ENCODE data around the gene TSPO2. TPM values are rescaled to one million over a fixed set of nuclear protein-coding genes. Genes with fewer than 3 reads are reported as not detected.
A peak's percentile ranks its signal among the peaks of the same experiment; 100 is the strongest.

The TSPO2 gene
- total RNA-seq, 3 donors from 2014 or later = not detected

DNA sequence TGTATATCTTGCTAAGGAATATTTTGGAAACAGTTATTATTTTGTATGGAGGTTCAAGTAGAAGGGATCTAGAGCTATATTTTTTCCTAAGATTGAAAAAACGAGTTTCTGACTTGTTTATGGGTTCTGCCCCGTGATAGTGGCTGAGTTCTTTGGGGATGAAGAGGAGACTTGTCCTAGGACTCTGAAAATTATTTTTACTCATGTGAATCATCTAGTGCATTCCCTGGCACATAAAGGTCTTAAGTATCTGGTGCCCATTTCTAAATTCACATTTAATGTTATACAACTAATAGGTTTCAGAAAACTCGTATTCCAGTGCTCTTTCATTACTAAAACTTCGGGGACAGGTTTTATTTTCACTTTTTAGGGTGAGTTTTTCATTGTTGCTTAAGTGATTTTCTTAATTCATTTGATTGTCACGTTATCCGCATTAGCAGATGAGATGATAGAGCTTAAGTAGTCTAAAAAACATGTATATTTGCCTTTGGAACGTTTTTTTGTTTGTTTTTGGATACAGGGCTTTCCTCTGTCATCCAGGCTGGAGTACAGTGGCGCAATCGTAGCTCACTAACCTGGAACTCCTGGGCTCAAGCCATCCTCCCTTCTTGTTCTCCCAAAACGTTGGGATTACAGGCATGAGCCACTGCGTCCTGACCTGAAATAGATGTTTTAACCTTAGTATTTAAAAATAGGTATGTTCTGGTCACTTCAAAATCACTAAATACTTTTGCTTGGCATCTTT is 32.6 kb downstream of the TSPO2 start:
- Histone ChIP-seq H3K27ac (peak overlapping the region; percentile 99), H3K4me1 (peaks cover 0 to 8% of the 10 kb centered on the region in 2 donors), H3K27me3 (no peaks in the 10 kb centered on the region), H3K4me3 (peak overlapping the region; percentile 78 to 99 (median 90)), H3K36me3 (no peaks in the 10 kb centered on the region), H3K9me3 (no peaks in the 10 kb centered on the region)
- TF ChIP-seq POLR2AphosphoS5 (IDR thresholded peaks at IDR 0.05) = no peak
- TF ChIP-seq, protein P1, sequence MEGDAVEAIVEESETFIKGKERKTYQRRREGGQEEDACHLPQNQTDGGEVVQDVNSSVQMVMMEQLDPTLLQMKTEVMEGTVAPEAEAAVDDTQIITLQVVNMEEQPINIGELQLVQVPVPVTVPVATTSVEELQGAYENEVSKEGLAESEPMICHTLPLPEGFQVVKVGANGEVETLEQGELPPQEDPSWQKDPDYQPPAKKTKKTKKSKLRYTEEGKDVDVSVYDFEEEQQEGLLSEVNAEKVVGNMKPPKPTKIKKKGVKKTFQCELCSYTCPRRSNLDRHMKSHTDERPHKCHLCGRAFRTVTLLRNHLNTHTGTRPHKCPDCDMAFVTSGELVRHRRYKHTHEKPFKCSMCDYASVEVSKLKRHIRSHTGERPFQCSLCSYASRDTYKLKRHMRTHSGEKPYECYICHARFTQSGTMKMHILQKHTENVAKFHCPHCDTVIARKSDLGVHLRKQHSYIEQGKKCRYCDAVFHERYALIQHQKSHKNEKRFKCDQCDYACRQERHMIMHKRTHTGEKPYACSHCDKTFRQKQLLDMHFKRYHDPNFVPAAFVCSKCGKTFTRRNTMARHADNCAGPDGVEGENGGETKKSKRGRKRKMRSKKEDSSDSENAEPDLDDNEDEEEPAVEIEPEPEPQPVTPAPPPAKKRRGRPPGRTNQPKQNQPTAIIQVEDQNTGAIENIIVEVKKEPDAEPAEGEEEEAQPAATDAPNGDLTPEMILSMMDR (IDR thresholded peaks at IDR 0.05) = no peak
- no peak for TF ChIP-seq POLR2A (IDR thresholded peaks at IDR 0.05)
- intact Hi-C loops (cut with DNase I; ENCODE audit: low total_unique reads) = loop anchor here (5.0 kb wide), 1 partner anchor 1182 kb away; no protein-coding TSS in a partner anchor
- DNase-seq (ENCODE audit: low spot score in 2 of 2) = no peak

DNA sequence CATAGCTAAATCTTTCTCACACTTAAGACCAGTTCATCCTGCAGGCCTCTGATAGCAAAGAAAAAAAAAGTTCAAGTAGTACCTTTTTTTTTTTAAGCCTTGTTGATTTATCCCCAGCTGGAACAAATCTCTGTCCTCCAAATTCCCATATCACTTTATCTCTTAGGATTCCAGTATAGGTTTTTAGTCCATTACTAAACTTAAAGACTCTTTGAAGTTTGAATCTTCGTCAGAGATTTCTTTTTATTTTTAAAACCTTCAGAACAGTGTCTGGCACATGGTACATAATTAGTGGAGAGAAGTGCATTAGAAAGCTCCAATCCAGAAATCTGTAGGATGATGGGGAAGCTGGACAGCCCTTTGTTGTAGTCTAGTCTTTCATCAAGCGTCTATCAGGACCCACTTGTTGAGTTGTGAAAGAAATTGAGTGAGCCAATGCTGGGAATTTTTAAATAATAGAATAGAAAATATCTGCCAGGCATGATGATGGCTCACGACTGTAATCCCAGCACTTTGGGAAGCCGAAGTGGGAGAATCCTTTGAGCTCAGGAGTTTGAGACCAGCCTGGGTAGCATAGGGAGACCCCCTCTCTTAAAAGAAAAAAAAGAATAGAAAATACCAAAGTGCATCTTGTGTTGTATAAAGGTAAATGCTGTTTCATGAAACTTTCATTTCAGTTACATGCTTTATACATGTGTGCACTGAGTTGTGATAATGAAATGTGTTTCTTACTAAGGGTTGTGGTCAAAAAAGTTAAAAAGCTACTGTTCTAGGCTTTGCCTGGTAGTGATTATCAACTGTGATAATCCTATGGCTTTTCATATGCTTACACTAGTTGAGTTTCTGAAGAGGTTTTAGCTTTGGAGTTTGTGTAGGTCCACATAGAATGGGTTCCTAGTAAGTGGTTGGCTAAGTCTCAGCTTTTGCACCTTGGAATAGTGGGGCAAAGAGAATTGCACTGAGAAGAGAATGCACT is 33.7 kb downstream of the TSPO2 start:
- H3K4me3 ChIP-seq = no peak overlapping the region
- H3K4me1 ChIP-seq = peaks cover 0 to 2% of the 10 kb centered on the region in 2 donors
- no peak for TF ChIP-seq POLR2A (IDR thresholded peaks at IDR 0.05)
- TF ChIP-seq, protein P1 (IDR thresholded peaks at IDR 0.05) = no peak
- no peak for TF ChIP-seq POLR2AphosphoS5 (IDR thresholded peaks at IDR 0.05)
- intact Hi-C loops (cut with DNase I; ENCODE audit: low total_unique reads) = no loop called here
- H3K27ac ChIP-seq = peak overlapping the region in 1 of 2 donors; percentile 99
- no peak for DNase-seq (ENCODE audit: low spot score in 2 of 2)
- H3K9me3 ChIP-seq = no peaks in the 10 kb centered on the region
- H3K36me3 ChIP-seq = no peaks in the 10 kb centered on the region
- no peaks in the 10 kb centered on the region for H3K27me3 ChIP-seq

DNA sequence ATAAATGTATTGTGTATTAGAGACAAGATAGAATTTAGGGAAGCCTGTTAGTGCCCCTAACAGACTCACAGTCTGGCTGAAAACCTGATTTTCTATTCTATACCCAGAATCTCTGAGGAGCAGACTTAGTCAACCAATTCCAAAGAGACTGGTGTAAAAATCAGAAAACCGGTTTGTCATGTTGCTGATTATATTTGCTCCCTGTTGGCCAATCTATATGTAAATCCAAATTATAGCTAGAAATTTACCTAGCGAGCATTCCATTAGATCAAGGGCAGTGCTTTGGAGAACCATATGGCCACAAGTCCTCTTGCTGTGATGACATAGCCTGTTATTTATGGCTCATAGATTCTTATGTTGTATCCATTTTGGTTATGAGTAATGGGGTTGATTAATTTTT is 35.3 kb downstream of the TSPO2 start:
- TF ChIP-seq POLR2A (IDR thresholded peaks at IDR 0.05) (no peak), POLR2AphosphoS5 (IDR thresholded peaks at IDR 0.05) (no peak)
- TF ChIP-seq, protein P1 (IDR thresholded peaks at IDR 0.05) = no peak
- Histone ChIP-seq H3K27ac (no peak overlapping the region), H3K9me3 (no peaks in the 10 kb centered on the region), H3K4me3 (no peak overlapping the region), H3K4me1 (no peaks in the 10 kb centered on the region), H3K27me3 (no peaks in the 10 kb centered on the region), H3K36me3 (no peaks in the 10 kb centered on the region)
- DNase-seq (ENCODE audit: low spot score in 2 of 2) = no peak
- intact Hi-C loops (cut with DNase I; ENCODE audit: low total_unique reads) = no loop called here

DNA sequence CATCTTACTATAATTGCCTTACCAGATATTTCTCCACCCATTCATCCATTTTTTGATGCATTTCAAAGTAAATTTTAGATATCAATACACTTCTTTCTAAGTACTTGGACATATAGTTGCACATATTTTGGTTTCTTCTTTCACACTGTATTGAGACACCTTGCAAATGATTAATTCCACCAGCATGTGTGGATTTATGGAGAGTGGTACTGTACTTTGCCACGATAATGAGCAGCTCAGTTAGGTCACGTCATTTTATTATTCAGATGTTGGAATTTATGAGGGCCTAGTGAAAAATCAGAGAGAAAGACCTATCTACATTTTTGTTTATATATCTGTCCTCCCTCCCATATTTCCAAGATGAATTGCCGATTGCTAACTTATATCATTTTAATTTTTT is 35.8 kb downstream of the TSPO2 start:
- Histone ChIP-seq H3K4me3 (no peak overlapping the region), H3K36me3 (no peaks in the 10 kb centered on the region), H3K27me3 (no peaks in the 10 kb centered on the region), H3K27ac (no peak overlapping the region), H3K9me3 (no peaks in the 10 kb centered on the region), H3K4me1 (no peaks in the 10 kb centered on the region)
- no peak for DNase-seq (ENCODE audit: low spot score in 2 of 2)
- TF ChIP-seq POLR2AphosphoS5 (IDR thresholded peaks at IDR 0.05) = no peak
- TF ChIP-seq POLR2A (IDR thresholded peaks at IDR 0.05) = no peak
- TF ChIP-seq, protein P1 (IDR thresholded peaks at IDR 0.05) = no peak
- intact Hi-C loops (cut with DNase I; ENCODE audit: low total_unique reads) = no loop called here
